ENCODE measurements around the gene SP2. TPM values are rescaled to one million over a fixed set of nuclear protein-coding genes. Genes with fewer than 3 reads are reported as not detected.
A peak's percentile ranks its signal among the peaks of the same experiment; 100 is the strongest.

The SP2 gene
- total RNA-seq, 3 donors from 2014 or later = 21.7 to 24.2 (median 21.7) TPM

DNA sequence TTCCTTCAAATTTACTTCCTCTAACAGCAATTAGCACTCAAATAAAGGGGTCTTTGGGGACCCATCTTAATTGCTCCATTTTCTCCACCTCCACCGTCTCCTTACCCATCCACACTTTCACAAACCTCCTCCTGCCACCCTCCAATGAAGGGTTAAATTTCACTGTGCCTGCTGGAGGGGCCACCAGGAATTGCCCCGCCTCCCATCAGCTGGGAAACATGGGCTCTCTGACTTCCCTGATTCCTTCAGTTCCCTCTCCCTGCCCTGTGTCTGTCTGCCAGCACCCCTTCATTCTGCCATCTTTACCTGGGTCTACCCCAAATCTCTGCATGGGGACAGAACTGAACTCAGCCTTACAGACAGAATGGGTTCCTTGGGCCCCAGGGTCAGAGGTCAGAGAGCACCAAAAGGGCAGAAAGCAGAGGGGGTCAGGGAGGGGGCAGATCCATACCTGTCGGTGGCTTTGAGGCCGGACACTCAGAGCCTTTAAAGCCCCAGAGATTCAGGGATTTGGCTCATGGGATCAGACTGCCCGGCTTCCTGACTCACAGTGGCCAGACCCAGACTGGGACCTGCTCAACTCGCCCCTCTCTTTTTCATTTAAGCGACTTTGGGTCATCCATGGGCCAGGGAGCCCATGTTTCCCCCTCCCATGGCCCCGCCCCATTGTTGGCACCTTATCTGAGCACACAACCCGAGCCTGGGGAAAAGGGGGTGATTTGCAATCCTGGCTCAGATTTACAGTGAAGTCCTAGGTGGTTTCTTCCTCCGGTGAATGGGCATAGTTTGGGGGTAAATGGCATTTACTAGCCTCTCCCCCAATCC lies 17.6 kb upstream of the SP2 start:
- peaks cover 17% of the 10 kb centered on the region for H3K4me1 ChIP-seq (ENCODE audit: low read depth)
- DNase-seq (no peak), ATAC-seq (no peak)
- TF ChIP-seq, protein P1, sequence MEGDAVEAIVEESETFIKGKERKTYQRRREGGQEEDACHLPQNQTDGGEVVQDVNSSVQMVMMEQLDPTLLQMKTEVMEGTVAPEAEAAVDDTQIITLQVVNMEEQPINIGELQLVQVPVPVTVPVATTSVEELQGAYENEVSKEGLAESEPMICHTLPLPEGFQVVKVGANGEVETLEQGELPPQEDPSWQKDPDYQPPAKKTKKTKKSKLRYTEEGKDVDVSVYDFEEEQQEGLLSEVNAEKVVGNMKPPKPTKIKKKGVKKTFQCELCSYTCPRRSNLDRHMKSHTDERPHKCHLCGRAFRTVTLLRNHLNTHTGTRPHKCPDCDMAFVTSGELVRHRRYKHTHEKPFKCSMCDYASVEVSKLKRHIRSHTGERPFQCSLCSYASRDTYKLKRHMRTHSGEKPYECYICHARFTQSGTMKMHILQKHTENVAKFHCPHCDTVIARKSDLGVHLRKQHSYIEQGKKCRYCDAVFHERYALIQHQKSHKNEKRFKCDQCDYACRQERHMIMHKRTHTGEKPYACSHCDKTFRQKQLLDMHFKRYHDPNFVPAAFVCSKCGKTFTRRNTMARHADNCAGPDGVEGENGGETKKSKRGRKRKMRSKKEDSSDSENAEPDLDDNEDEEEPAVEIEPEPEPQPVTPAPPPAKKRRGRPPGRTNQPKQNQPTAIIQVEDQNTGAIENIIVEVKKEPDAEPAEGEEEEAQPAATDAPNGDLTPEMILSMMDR (IDR thresholded peaks at IDR 0.05) = no peak
- intact Hi-C loops (cut with DNase I, micrococcal nuclease) = no loop called here
- H3K4me3 ChIP-seq = no peak overlapping the region
- H3K36me3 ChIP-seq (ENCODE audit: low read depth) = no peaks in the 10 kb centered on the region
- no peaks in the 10 kb centered on the region for H3K9me3 ChIP-seq

DNA sequence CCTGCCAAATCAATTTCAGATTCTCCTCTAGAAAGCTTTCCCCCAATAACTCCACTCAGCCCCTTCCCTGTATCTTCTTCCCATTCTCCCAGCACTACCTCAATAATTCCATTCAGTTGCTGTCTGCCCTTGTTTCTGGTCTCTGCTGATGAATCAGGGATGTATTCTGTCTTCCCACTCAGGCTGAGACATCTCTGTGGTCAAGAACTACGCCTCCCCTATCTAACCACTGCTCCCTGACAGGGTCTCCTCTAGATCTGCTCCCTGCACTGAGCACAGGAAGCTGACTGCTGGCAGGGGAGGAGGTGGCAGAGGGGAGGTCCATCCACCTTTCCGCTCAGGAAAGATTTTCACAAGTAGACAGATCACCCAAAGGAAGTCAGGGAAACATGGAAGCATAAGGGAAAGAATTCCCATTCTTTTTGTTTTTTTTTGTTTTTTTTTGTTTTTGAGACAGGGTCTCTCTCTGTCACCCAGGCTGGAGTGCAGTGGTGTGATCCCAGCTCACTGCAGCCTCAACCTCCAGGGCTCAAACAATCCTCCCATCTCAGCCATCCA lies 16.9 kb upstream of the SP2 start:
- TF ChIP-seq, protein P1 (IDR thresholded peaks at IDR 0.05) = no peak
- intact Hi-C loops (cut with DNase I, micrococcal nuclease) = no loop called here
- H3K9me3 ChIP-seq = no peaks in the 10 kb centered on the region
- H3K4me1 ChIP-seq (ENCODE audit: low read depth) = peaks cover 23% of the 10 kb centered on the region
- DNase-seq (no peak), ATAC-seq (no peak)
- no peaks in the 10 kb centered on the region for H3K36me3 ChIP-seq (ENCODE audit: low read depth)
- no peak overlapping the region for H3K4me3 ChIP-seq

DNA sequence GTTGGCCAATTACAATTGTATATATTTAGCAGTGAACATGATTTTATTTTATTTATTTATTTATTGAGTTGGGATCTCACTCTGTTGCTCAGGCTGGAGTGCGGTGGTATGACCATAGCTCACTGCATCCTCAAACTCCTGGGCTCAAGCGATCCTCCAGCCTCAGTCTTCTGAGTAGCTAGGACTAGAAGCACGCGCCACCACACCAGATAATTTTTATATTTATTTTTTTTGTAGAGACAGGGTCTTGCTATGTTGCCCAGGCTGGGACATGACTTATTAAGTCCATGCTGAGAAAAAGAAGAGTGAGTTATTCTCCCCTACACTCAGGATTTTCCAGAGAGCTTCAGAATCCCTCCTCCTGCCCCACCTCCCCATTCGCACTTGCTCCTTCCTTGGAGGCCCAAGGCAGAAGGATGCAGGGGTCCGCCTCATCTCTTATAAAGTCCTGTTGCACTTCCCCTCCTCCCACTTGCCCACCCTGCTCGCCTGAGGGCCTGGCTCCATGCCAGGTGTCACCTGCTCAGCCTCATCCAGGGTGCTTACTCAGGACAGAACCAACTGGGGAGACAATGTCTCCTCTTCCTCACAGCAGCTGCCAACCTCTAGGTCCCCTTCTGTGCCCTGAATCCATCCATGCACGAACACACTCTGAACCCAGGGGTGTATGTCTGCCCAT lies 16.1 kb upstream of the SP2 start:
- Histone ChIP-seq H3K36me3 (ENCODE audit: low read depth) (no peaks in the 10 kb centered on the region), H3K4me3 (no peak overlapping the region), H3K4me1 (ENCODE audit: low read depth) (peaks cover 29% of the 10 kb centered on the region), H3K9me3 (no peaks in the 10 kb centered on the region)
- DNase-seq (no peak), ATAC-seq (no peak)
- TF ChIP-seq, protein P1 (IDR thresholded peaks at IDR 0.05) = no peak
- intact Hi-C loops (cut with DNase I, micrococcal nuclease) = loop anchor here in 1 of 2 donors (5.0 kb wide), 1 partner anchor 33 kb away; no protein-coding TSS in a partner anchor

DNA sequence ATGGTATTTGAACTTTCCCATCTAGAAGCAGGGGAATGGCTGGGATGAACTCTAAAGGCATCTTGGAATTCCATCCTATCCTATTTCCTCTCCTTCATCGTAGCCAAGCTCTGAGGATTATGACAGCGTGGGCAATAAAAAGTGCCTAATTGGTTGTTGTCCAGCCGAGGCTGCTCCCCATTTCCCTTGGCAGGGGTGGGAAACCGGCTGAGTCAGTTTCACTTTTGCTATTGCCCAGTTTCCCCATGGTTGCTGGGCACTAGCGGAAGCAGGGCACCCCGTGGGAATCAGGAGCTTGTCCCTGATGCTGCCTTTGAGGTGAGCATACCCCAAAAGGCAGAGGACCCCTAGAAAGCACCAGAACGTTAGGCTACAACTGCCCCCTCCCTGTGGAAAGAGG lies 13.8 kb upstream of the SP2 start:
- peaks cover 39% of the 10 kb centered on the region for H3K4me1 ChIP-seq (ENCODE audit: low read depth)
- no peaks in the 10 kb centered on the region for H3K36me3 ChIP-seq (ENCODE audit: low read depth)
- ATAC-seq = peak; percentile 57
- TF ChIP-seq, protein P1 (IDR thresholded peaks at IDR 0.05) = no peak
- intact Hi-C loops (cut with DNase I, micrococcal nuclease) = loop anchor here in 1 of 2 donors (5.0 kb wide), 1 partner anchor 35 kb away; no protein-coding TSS in a partner anchor
- H3K9me3 ChIP-seq = no peaks in the 10 kb centered on the region
- peak in 2 of 3 donors; percentile 69 to 73 for DNase-seq
- no peak overlapping the region for H3K4me3 ChIP-seq

DNA sequence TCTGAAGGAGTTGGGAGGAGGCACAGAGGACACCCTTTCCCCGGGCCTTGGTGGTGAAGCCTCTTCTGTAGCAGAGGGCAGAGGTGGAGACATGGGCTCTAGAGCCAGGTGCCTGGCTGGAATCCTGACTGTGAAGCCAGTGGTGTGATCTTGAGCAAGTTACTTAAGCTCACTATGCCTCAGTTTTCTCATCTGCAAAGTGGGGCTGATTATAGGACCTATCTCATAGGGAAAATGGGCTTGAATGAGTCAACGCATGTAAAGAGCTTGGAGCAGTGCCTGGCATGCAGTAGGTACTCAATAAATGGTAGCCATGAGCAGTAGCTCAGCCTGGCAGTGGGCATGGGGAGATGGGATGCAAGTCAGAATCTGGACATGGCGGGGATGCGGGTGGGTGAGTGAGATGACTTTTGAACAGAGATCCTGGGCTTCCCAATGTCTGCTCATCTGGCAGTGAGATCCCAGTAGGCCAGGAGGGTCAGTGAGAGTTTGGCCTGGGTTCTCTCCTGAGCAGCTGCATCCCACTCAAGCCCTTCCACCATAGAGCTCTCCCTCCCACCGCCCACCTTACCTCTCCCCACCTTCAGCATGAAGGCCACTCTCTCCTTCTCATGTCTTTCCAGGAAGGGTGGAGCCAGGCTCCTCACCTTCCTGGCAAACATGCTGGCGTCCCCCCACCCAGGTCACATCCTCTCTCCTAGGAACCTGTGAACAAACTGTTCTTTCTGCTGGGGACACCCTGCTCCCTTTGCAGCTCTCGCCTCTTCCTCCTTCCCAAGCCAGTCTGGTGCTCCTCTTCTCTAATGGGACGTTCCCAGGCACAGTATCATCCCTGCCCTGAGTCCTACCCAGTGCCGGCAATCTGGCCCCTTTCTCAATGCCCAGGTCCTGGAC lies 13.1 kb upstream of the SP2 start:
- Histone ChIP-seq H3K9me3 (no peaks in the 10 kb centered on the region), H3K36me3 (ENCODE audit: low read depth) (no peaks in the 10 kb centered on the region), H3K4me1 (ENCODE audit: low read depth) (peaks cover 39% of the 10 kb centered on the region), H3K4me3 (no peak overlapping the region)
- DNase-seq = no peak
- TF ChIP-seq, protein P1 (IDR thresholded peaks at IDR 0.05) = no peak
- intact Hi-C loops (cut with DNase I, micrococcal nuclease) = loop anchor here in 1 of 2 donors (5.0 kb wide), 1 partner anchor 36 kb away; no protein-coding TSS in a partner anchor
- ATAC-seq = peak; percentile 2

All from mucosa of descending colon (tissue), 3 donors.